ENCODE measurements around the gene BGLAP.

BGLAP gene

DNA sequence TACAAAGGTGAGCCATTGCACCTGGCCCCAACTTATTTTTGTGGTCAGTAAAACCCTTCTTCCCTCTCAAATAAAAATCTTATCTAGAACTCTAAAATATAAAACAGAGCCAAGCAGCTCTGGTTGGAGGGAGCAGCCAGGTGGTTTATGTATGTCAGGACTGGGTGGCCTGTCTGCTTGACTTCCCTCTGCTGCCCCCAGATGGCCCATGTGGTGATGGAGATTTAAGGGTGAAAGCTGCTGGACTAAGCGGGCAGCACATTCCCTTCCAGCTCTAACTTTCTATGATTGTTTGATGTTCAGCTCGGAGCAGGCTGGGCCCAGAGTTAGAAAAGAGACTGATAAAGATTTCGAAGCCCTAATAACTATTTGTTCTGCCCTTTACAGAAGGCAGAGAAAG, 17.8 kb downstream of the BGLAP start:
- DNase-seq = no peak

DNA sequence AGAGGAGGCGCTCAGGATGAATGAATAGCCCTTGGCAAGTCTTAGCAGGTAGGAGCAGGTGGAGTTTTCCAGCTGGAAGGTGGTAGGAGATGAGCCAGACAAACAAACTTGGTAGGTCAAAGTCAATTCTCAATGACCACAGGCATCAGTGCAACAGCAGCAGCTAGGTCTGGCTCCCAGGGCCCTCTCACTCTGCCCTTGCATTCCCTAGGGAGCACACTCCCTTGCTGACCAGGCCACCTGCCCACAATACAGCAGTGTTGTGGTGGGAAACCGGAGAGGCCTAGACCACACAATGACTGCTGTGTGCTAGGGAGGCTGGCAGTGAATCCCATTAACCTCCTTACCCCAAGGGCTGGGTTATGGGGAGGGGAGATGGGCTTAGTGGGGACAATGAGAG, 18.9 kb downstream of the BGLAP start:
- DNase-seq = no peak

DNA sequence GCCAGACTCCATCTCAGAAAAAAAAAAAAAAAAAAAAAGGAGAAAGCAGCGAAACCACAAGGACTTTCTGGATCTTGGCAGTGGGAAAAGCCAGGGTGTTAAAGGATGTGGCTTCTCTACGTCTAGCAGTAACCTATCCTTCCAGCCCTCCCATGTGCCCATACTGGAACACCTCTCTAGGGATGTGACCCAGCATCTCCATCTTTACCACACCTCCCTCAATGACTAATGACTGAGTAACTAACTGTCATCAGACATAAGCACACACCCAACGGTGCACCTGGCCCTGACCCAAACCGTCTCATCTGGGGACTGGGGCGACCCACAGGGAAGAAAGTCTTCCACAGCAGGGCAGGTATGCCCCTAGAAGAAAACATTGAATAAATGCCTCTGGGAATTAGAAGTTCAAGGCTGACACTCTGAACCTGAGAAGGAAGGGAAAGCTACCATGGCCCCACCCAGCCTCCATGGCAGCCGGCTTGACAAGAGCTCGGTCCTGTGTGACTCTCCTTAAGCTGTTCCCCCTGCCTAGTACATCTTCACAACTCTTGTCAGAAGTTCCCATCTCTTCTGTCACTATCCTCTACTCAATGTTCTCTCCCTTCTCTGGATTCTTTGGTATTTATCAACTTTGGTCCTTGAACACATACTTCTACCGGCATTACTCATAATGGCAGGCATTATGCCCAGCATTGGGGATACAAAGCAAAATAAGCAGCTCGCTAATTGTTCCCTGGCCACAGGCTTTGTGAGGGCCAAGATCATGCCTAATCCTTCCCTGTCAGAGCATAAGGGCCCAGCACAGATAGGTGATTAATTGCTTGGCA, 20.7 kb downstream of the BGLAP start:
- no peak for DNase-seq

DNA sequence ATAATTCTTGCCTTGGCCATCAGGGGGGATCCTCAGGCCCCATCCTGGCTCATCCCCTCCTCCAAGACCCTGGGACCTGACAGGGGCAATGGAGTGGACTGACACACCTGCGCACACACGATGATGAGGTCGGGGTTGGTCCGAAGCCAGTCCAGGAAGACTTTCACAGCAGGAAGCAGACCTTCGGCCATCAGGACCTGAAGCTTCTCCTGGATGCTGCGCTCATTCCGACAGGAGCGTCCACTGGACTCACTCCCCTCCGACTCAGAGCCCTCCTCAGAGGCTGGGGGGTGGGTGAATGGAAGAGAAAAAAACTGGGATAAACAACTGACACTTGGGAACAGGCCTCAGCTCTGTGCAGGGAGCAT, 21.3 kb downstream of the BGLAP start:
- no peak for DNase-seq

DNA sequence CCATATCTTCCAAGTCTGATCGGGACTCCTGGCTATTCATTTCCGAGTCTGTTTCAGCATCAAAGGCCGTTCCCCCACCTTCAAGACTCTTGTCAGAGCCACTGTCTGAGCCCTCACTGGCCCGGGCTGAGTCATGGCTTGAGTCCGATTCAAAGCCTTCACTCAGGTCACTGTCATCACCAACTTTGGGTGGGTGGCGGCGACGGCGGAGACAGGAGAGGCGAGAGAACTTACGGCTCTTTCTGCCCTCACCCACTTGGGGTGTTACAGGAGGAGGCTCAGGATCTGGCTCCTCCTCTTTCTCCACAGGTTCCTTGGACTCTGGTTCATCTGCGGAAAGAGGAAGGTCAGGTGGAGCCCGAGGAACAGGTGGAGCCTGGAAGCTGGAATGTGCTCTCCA, 24.1 kb downstream of the BGLAP start:
- no peak for DNase-seq

DNA sequence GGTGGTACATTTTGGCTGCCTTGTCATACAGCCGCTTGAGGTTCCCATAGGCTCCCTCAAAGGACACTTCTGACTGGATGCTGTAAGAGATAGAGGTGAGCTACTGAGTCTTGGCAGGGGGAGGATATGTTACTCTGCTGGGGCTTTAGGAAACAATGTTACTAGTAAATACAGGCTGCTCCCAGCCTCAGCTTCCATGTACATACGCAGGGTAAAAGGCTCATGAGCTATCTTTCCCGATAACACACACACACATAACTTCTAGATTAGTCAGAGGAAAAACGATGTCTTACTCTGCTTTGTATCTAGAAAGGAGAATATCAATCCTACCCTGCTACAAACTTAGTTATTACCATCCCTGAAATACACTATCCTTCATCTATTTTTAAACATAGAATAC, 26.4 kb downstream of the BGLAP start:
- DNase-seq = no peak

DNA sequence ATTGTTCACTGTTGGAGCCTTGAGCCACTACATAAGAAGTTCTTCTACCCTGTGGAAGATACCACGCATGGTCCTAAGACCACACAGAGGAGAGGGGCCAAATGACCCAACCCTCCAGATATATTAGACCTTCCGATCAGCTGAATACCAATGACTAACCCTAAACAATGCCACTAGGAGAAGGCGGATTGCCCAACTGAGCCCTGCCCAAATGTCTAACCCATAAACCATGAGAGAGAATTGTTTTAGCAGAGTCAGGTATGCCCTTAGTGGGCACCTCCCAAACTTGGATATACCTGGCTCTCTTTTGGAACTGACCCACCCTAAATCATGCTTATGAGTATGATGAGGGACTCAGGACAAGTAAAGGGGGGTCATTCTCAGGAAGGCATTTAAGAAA, 28.3 kb downstream of the BGLAP start:
- DNase-seq = no peak

DNA sequence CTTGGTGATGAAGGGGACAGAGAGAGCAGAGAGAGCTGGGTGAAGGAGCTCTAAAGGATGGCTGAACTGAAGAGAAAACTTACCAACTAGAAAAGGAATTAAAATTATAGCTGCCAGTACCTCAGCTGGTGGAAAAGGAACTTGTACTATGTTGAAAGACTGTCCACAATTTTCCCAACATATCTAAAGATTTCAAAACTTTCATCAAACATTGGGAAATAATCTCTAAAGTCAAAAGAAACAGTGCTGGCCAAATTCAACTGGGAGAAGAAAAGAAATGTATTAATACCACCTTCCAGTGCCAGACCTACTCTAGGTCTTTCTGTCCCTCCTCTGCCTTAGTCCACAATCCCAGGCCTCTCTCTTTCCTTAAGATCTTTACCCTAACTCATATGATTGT, 34.5 kb downstream of the BGLAP start:
- no peak for DNase-seq

DNA sequence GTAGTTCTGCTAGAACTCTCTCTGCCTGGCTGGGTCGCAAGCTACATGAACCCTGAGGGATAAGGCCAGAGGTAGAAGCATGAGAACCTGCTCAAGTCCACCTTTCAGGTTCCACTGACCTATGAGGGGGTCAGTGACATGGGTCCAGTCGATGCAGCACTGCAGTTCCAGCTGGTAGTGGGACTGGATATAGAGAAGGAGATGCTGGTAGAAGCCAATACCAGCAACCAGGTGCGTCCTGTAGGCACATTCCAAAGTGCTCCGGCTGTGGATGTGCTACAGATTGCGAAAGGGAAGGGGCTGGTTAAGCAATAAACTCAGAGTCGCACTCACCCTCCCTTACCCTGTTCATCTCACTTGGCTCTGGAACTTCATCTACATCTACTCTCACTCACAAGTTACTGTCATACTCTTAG, 35.0 kb downstream of the BGLAP start:
- no peak for DNase-seq

DNA sequence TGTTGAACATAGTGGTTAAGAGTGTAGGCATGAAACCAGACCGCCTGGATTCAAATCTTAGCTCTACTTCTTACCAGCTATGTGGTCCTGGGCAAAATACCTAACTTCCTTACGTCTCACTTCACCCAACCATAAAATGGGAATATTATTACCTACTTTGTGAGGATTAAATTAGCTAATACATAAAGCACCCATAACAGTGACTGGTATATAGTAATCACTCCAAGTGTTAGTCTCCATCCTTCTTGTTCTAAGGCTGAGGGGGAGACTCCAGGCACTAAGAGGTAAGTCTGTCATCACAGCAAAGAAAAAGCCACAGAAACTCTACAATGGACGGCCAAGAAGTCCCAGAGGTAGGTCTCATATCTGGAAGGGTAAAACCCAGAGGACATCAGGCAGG, 37.9 kb downstream of the BGLAP start:
- no peak for DNase-seq

DNA sequence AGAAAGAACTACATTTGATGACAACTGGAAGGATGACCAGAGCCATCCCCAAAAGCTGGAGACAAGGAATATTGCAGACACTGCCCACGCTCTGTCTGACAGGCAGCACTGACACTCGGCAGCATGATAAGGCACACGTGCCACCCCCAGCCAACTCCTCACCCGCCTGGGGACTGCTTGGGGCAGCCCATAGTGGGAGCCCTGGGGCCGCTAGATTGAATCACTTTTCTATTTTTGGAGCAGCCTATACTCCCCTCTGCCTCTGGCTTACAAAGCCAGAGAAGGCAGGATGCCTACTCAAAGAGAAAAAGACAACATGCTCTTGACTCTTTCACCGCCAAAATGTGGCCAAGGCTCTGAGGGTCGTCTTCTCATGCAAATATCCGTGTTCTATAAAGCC, 39.3 kb downstream of the BGLAP start:
- no peak for DNase-seq

DNA sequence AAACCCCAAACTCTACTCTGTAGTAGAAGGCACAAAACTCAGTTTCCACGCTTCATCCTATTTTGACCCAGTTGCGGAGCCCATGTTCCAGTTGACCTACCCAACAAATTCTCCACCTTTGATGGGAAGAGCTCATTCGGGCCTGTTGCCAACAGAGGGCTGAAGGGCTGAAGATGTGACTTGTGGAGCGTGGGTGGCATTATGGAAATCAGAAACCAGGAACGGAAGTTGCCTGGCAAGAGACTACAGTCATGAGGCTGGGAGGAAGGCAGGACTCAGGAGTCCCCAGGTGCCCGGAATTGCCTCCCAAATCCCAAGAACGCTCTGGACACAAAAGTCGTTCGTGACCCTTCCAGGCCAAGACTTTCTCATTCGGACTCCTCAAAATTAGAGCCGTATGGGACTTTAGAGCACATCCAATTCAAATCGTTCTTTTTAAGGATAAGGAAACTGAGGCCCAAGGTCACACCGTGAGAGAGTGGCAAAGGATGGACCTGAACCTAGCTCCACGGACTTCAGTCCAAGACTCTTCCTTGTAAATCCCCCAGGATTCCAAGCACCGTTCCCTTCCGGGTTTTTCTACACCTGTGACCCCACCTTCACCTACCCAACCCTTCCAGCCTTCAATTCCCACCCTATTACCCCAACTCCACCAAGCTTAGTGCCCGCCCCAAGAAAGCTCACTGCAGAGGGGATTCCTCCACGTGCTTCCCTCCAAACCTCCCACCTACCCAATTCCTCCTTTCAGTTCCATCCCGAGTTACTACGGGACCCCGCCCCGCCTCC, 39.9 kb downstream of the BGLAP start:
- DNase-seq = peak; percentile 12

DNA sequence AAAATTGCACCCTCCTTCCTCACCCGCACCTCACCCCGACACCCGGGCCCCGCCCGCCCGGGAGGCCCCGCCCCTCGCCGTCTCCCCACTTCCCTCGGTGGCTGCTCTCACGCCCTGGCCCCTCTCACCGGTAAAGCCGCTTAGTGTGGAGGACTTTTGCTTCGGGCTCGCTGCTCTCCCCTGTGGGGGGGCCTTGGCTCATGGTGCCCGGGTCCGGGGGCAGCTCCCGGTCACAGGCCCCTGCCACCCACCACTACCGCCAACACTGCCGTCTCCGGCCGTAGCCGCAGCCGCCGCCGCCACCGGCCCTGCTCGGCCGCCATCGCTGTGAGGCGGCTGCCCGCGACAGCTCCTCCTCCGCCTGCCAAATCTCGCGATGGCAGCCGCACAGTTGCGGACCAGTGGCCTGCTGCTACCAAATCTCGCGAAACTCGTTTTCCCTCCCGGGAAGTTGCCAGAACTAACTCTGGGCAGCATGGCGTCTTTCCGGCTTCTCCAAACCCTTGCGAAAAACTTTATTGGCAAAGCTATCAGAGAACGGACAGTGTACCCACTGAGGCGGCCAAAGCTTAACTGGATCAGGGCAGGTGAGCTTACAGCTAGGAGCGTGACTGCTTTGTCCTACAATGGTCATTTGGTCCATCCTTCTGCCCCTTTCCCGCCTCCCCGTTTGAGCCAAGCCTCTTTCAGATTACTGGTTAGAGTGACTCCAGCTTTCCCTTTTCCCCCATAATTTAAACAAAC, 40.7 kb downstream of the BGLAP start, which contains the start of gene SMG5:
Gene SMG5 (minus strand): TSS at position 347 of the 744 bp plus-strand sequence. CDS start 145 bp downstream, at position 202.
- DNase-seq = peak; percentile 98

DNA sequence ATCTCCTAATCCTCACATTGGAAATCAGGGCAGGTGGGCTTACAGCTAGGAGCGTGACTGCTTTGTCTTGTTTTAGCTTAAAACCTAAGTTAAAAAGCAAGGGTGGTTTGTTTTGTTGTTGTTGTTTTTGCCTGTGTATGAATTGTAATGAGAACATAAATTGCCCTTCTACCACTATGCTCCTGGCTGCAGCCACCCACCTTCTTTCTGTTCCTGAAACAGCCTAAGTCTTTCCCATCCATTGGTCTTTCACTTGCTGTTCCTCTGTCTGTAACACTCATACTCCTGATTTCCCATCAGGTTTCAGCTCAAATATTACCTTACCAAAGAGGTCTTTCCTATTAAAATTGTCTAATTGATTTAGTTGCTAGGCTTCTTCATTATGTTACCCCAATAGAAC, 41.5 kb downstream of the BGLAP start:
- DNase-seq = no peak

DNA sequence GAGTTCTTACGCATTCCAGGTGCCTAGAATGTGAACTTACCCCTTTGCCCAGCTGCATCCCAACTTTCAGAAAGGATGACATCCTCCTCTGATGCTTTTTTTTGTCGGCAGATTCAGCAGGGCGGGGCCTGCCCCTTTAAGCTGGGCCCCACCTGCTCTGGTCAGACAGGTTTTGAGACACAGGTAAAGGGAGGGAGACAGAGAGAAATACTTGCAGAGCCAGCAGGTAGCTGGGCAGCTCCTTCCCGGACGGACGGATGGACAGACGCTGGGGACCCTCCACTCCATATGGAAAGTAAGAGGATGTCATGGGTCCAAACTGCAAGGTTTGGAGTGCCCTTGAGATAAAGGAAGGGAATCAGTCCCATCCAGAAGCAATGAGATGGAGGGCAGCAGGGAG, 42.1 kb downstream of the BGLAP start, which contains the start of gene TMEM79:
Gene TMEM79 (plus strand): TSS at position 214 of the 400 bp plus-strand sequence. CDS start 902 bp downstream, outside the sequence.
- DNase-seq = no peak

DNA sequence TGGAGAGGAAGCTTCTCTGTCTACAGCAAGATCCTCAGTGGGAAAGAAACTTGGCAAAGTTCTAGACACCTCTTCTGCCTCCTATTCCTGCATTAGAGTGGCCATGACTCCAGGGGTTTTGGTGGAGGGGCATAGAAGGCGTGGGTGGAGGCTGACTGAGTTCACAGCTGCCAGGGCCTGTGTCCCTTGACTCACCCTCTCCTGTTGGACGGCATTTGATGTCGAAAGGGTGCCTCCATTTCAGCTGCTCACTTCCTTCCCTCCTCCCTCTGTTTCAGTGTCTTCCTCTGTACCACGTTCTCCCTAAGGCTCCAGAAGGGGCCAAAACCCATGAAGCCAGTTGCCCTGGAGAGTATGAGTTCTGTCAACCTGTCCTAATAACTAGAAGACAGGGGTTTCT, 42.8 kb downstream of the BGLAP start:
- no peak for DNase-seq

DNA sequence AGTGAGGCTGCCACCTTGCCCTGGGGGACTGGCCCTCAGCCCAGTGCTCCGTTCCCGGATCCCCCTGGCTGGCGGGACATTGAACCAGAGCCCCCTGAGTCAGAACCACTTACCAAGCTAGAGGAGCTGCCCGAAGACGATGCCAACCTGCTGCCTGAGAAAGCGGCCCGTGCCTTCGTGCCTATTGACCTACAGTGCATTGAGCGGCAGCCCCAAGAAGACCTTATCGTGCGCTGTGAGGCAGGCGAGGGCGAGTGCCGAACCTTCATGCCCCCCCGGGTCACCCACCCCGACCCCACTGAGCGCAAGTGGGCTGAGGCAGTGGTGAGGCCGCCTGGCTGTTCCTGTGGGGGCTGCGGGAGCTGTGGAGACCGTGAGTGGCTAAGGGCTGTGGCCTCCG, 43.5 kb downstream of the BGLAP start:
- DNase-seq = no peak

DNA sequence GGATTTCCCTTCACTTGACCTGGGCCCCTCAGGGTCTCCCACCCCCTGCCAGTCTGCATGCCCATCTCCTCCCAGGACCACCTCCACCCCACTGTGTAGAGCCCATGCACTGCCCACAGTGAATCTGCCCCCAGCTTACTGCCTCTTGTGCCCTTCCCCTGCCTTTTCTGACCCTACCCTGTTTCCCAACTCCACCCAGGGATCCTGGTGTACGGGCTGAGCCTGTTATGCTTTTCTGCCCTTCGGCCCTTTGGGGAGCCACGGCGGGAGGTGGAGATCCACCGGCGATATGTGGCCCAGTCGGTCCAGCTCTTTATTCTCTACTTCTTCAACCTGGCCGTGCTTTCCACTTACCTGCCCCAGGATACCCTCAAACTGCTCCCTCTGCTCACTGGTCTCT, 44.1 kb downstream of the BGLAP start:
- no peak for DNase-seq

DNA sequence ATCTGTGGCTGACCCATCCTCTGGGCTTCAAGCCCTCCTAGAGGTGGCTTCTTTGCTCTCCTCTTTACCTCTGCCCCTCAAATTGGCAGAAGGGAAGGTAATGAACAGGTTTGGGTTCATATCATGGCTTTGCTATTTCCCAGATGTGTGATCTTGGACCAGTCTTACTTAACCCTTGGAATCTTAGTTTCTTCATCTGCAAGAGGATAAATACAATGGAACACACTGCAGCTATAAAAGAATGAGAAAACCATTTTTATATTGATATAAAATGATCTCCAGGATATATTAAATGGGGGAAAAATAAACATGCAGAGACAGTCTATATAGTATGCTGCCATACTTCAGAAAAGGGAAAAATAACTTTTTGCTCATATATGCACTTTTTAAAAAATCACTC, 47.9 kb downstream of the BGLAP start:
- DNase-seq = no peak

DNA sequence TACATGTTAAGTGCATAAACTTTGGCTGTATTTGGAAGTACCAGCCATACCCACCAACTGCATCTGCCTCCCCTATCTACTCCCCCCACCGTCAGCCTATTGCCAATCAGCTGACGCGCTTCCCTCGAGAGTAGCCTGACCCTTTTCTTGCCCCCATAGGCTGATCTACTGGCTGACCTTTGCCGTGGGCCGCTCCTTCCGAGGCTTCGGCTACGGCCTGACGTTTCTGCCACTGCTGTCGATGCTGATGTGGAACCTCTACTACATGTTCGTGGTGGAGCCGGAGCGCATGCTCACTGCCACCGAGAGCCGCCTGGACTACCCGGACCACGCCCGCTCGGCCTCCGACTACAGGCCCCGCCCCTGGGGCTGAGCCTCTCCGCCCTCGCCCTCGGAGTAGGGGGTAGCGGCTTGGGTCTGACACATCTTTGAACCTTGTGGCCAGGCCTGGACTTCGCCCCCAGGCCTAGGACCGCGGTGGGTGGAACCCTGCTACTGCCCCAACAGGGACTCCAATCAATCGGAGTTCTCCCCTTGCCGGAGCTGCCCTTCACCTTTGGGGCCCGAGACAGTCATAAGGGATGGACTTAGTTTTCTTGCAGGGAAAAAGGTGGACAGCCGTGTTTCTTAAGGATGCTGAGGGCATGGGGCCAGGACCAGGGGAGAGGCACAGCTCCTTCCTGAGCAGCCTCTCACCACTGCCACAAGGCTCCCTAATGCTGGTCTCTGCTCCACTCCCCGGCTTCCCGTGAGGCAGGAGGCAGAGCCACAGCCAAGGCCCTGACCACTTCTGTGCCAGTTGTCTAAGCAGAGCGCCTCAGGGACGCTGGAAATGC, 49.5 kb downstream of the BGLAP start:
- no peak for DNase-seq
